B cell (primary cell): ENCODE measurements around the gene ACO2. TPM values are rescaled to one million over a fixed set of nuclear protein-coding genes. Genes with fewer than 3 reads are reported as not detected.

ENCODE experiments used
- ATAC-seq: fragments of 200-7000 bp; cut with Tn5 transposase; one replicate; pipeline ENCODE4 v1.10.0; 2021; ENCODE audit warnings: low read depth, mild to moderate bottlenecking, moderate number of reproducible peaks, moderate library complexity
- CTCF ChIA-PET: fragments of 350-600 bp; sonication (Branson Sonifier 250); formaldehyde crosslinking; loops from one replicate; lab custom pipeline; 2021; ENCODE audit warnings: antibody characterized with exemption, inconsistent platforms; lab: Charles Lee
- POLR2A ChIA-PET: fragments of 350-600 bp; sonication (Branson Sonifier 250); formaldehyde crosslinking; loops from one replicate; lab custom pipeline; 2021; ENCODE audit warnings: antibody characterized with exemption; lab: Charles Lee
- DNase-seq: peaks from one replicate; pipeline ENCODE4 v3.0.0; 2013
- H2AFZ ChIP-seq: 2 replicates; pipeline ENCODE4 v1.6.1; 2012; ENCODE audit warnings: mild to moderate bottlenecking, low read depth, low read length; ENCODE audit not compliant: insufficient read depth, poor library complexity, severe bottlenecking
- H3K27ac ChIP-seq, 2 donors: 1 replicate in 1 of 2; 2 replicates in 1 of 2; pipeline ENCODE4 v1.5.1; 2012 to 2013; ENCODE audit warnings: low read length in 2 of 2, mild to moderate bottlenecking in 2 of 2, moderate library complexity in 1 of 2
- H3K27me3 ChIP-seq, 4 experiments: fragments of 200-600 bp in 1 of 4; sonication (generic) in 1 of 4; replicated peaks in 1 of 4; 1 replicate in 2 of 4; 2 replicates in 2 of 4; pipeline versions ENCODE4 v1.6.1 to v1.7.0; 2013 to 2016; ENCODE audit warnings: low read length in 3 of 4, mild to moderate bottlenecking in 2 of 4, mixed read lengths in 1 of 4, moderate library complexity in 1 of 4; ENCODE audit not compliant: insufficient read depth in 4 of 4, control insufficient read depth in 3 of 4; ENCODE audit errors: control extremely low read depth in 1 of 4
- H3K36me3 ChIP-seq, 2 experiments: replicated peaks in 1 of 2; 1 replicate in 1 of 2; 2 replicates in 1 of 2; pipeline versions ENCODE4 v1.6.1 to v1.7.1; 2013; ENCODE audit warnings: low read length in 1 of 2; ENCODE audit not compliant: insufficient read depth in 2 of 2, control insufficient read depth in 1 of 2; ENCODE audit errors: control extremely low read depth in 1 of 2, extremely low read depth in 1 of 2
- H3K4me1 ChIP-seq, 2 donors: fragments of 200-600 bp in 1 of 2; sonication (generic) in 1 of 2; 1 replicate in 1 of 2; 2 replicates in 1 of 2; pipeline versions ENCODE4 v1.5.1 to v1.6.1; 2013 to 2017; ENCODE audit warnings: low read length in 2 of 2; ENCODE audit not compliant: control insufficient read depth in 2 of 2, insufficient read depth in 2 of 2
- H3K4me2 ChIP-seq: replicated peaks from 2 replicates; pipeline ENCODE3; 2012; ENCODE audit warnings: mild to moderate bottlenecking, low read depth, low read length; ENCODE audit not compliant: poor library complexity, severe bottlenecking
- H3K4me3 ChIP-seq, 5 experiments: fragments of 200-600 bp in 1 of 5; sonication (generic) in 1 of 5; 1 replicate in 3 of 5; 2 replicates in 2 of 5; pipeline versions ENCODE4 v1.5.1 to v1.7.0; 2011 to 2016; ENCODE audit warnings: low read length in 4 of 5, mild to moderate bottlenecking in 4 of 5, low read depth in 2 of 5, control low read depth in 1 of 5, moderate library complexity in 1 of 5; ENCODE audit not compliant: insufficient read depth in 1 of 5; ENCODE audit errors: control extremely low read depth in 1 of 5, extremely low read depth in 1 of 5
- H3K79me2 ChIP-seq: fragments of 200-600 bp; sonication (generic); one replicate; pipeline ENCODE4 v1.6.0; 2016; ENCODE audit warnings: low read length; ENCODE audit not compliant: control insufficient read depth, insufficient read depth
- H3K9ac ChIP-seq: fragments of 200-600 bp; sonication (generic); 2 replicates; pipeline ENCODE4 v1.6.1; 2017; ENCODE audit warnings: mild to moderate bottlenecking, low read length, moderate library complexity
- H3K9me3 ChIP-seq, 3 donors: one replicate each; pipeline versions ENCODE4 v1.6.1 to v1.7.1; 2013; ENCODE audit warnings: low read length in 2 of 3; ENCODE audit not compliant: control insufficient read depth in 2 of 3, insufficient read depth in 1 of 3; ENCODE audit errors: control extremely low read depth in 1 of 3
- H4K20me1 ChIP-seq: 2 replicates; pipeline ENCODE4 v1.6.0; 2012; ENCODE audit warnings: mild to moderate bottlenecking, low read length; ENCODE audit not compliant: insufficient read depth, control insufficient read depth, poor library complexity, severe bottlenecking
- H3K27ac Mint-ChIP-seq: one replicate; pipeline ENCODE4 v1.8.0; 2021; ENCODE audit warnings: mixed read lengths
- H3K27me3 Mint-ChIP-seq: one replicate; pipeline ENCODE4 v1.8.0; 2021; ENCODE audit warnings: mixed read lengths
- H3K4me1 Mint-ChIP-seq: one replicate; pipeline ENCODE4 v1.8.0; 2021; ENCODE audit warnings: mixed read lengths
- H3K4me3 Mint-ChIP-seq: one replicate; pipeline ENCODE4 v1.8.0; 2021; ENCODE audit warnings: mixed read lengths
- H3K9me3 Mint-ChIP-seq: one replicate; pipeline ENCODE4 v1.8.0; 2022; ENCODE audit warnings: mixed read lengths; ENCODE audit not compliant: insufficient read depth
- CTCF ChIP-seq: fragments of 200-600 bp; IDR thresholded peaks from one replicate; pipeline ENCODE4 v1.8.0; 2022; ENCODE audit warnings: antibody characterized with exemption, mild to moderate bottlenecking
- EZH2 ChIP-seq: IDR thresholded peaks from 2 replicates; pipeline ENCODE4 v1.6.1; 2012; ENCODE audit warnings: borderline replicate concordance, low read depth, mild to moderate bottlenecking, moderate library complexity, low read length; ENCODE audit not compliant: insufficient read depth, poor library complexity, severe bottlenecking
- WGBS: methylation state at CpG from one replicate; pipeline ENCODE4 v1.1.5; 2013; ENCODE audit warnings: missing lambda C conversion rate; ENCODE audit not compliant: insufficient coverage; 5-methylcytosine and 5-hydroxymethylcytosine counted together
- intact Hi-C: fragments of 100-400 bp; cut with micrococcal nuclease; formaldehyde crosslinking; loops from one replicate; pipeline ENCODE4 v1.10.0; 2022
- polyA plus RNA-seq: library from polyadenylated mRNA; depleted of rRNA; stranded (reverse); fragments of >200 nt; gene quantifications from 2 replicates; pipeline ENCODE4 v1.2.3, GENCODE V29; 2012
- total RNA-seq, 2 donors: library from RNA; stranded (reverse); fragments of 120-200 nt in 1 of 2; gene quantifications; 1 replicate in 1 of 2; 2 replicates in 1 of 2; pipeline versions ENCODE4 v1.2.3 to v1.2.4, GENCODE V29; 2013 to 2022

ACO2 gene
- total and polyA plus RNA-seq, 2 donors (not counting 1 experiment from before 2014, with no cell fraction given): 91.5 to 91.7 TPM

- CTCF ChIA-PET: interaction anchor here (1.1 to 2.2 kb wide), 3 partner anchors 12 to 110 kb away, joined by 4 to 8 read pairs (median 6); no protein-coding TSS in a partner anchor
- POLR2A ChIA-PET: interaction anchor here (0.6 kb wide), 1 partner anchor 131 kb away, joined by 6 read pairs; no protein-coding TSS in a partner anchor
- H3K27ac ChIP-seq: no peak overlapping the region
- TF ChIP-seq CTCF: no peak
- no peak for TF ChIP-seq EZH2
- no peaks in the 10 kb centered on the region for H3K9me3 ChIP-seq
- H3K36me3 ChIP-seq: peaks cover 12 to 92% of the 10 kb centered on the region in 2 experiments
- Mint-ChIP-seq H3K27me3 (no peaks in the 10 kb centered on the region), H3K4me1 (no peaks in the 10 kb centered on the region), H3K9me3 (no peaks in the 10 kb centered on the region), H3K27ac (no peak overlapping the region), H3K4me3 (no peak overlapping the region)
- no peak overlapping the region for H3K4me3 ChIP-seq
- peaks cover 19% of the 10 kb centered on the region for H4K20me1 ChIP-seq
- intact Hi-C loops: no loop called here
- no peaks in the 10 kb centered on the region for H3K27me3 ChIP-seq
- no peak for ATAC-seq
- WGBS: 100% methylated on average over 2 of the region's 5 CpGs
- no peak for DNase-seq
- peaks cover 28% of the 10 kb centered on the region for H3K79me2 ChIP-seq
- H3K9ac ChIP-seq: no peak overlapping the region
- H3K4me2 ChIP-seq: no peak overlapping the region
- H3K4me1 ChIP-seq: no peaks in the 10 kb centered on the region
- H2AFZ ChIP-seq: no peak overlapping the region
Measured at GRCh38 chr22:41513391-41513790, 44.5 kb downstream of the ACO2 start.

- H3K4me3 Mint-ChIP-seq: no peak overlapping the region
- H4K20me1 ChIP-seq: peaks cover 8% of the 10 kb centered on the region
- ATAC-seq: no peak
- no peaks in the 10 kb centered on the region for H3K9me3 ChIP-seq
- TF ChIP-seq CTCF (no peak), EZH2 (no peak)
- peaks cover 11 to 81% of the 10 kb centered on the region in 2 experiments for H3K36me3 ChIP-seq
- no peak overlapping the region for H3K4me2 ChIP-seq
- no peak overlapping the region for H3K9ac ChIP-seq
- ChIA-PET CTCF (interaction anchor here (1.1 to 6.4 kb wide), 9 partner anchors 11 to 154 kb away, joined by 4 to 177 read pairs (median 12); no protein-coding TSS in a partner anchor), POLR2A (interaction anchor here (0.5 to 0.6 kb wide), 2 partner anchors 19 to 111 kb away, joined by 4 read pairs; no protein-coding TSS in a partner anchor)
- peaks cover 22% of the 10 kb centered on the region for H3K79me2 ChIP-seq
- no peaks in the 10 kb centered on the region for H3K9me3 Mint-ChIP-seq
- H3K4me1 ChIP-seq: no peaks in the 10 kb centered on the region
- H3K4me1 Mint-ChIP-seq: no peaks in the 10 kb centered on the region
- H2AFZ ChIP-seq: no peak overlapping the region
- H3K27me3 ChIP-seq: no peaks in the 10 kb centered on the region
- WGBS: 94% methylated on average over 7 of the region's 8 CpGs
- H3K4me3 ChIP-seq: no peak overlapping the region
- intact Hi-C loops: no loop called here
- no peak overlapping the region for H3K27ac Mint-ChIP-seq
- DNase-seq: no peak
- no peaks in the 10 kb centered on the region for H3K27me3 Mint-ChIP-seq
- H3K27ac ChIP-seq: no peak overlapping the region
Measured at GRCh38 chr22:41516462-41516861, 47.5 kb downstream of the ACO2 start.
